HuH-7 (cell line): Measurements from ENCODE around the gene GPR132.
"Not testable (repeated sequence)": the region's sequence is repeated elsewhere in the genome, so short reads cannot be mapped to it uniquely, and the experiment has no call there.

Experiments
- DNase-seq: peaks from one replicate; pipeline ENCODE4 v3.0.0; 2011; ENCODE audit warnings: low spot score

The GPR132 gene

GRCh38 chr14:105075379-105076295, 10.4 kb upstream of the GPR132 start:
- no peak for DNase-seq

DNA sequence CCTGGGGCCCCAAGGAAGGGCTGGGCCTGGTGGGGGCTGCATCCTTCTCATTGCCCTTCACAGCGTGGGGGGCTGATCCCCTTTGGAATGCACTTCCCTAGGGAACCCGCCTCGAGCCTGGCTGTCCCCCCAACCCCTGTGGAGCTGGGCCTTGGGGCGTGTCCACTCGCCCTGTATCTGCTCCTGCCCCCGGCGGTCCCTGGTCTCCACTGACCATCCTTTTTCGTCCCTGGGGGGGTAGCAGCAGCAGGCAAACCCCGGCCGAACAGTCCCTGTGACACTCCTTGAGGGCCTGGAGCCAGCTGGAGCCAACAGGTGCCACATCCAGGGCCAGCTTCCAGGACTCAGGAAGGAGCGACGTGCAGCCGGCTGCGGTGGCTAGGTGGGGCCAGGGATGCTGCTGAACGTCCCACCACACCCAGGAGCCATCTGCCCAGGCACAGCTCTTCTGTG, 9.4 kb upstream of the GPR132 start:
- DNase-seq = no peak

DNA sequence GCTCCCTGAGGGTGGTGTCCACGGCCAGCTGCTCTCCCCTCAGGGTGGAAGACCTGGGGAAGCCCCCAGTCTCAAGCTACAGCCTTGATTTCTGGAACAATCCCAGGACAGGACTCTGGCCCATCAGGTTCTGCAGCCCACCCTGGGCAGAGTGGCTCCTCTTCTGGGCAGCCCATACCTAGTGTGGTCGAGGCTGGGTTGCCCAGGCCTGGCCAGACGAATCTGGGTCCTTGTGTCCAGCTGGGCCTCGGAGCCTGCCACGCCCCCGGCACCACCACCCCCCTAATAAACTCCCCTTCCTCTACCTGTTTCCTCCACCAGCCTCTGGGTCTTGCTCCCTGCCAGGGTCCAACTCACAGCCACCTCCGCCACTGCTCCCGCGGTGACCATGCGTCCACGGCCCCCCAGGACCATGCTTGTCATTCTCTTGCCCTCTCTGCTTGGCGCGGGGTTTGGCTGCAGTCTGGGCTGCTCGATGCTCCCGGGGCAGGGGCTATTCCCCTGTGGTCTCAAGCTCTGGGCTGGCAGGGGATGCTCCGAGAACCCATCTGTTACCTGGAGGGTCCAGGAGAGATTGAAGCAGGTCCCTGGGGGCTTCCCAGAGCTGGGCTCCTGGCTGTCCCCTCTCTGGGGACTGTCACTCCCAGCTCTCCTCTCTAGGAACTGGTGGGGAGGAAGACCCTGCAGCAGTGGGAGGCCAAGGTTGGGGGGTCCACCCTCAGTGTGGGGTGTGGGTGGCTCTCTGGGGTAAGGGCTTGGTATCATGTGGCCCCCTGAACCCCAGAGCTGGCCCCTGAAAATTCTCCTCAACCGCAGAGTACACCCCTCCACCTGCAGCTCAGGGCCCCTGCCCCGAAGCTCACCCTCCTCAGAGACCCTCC, 8.7 kb upstream of the GPR132 start:
- no peak for DNase-seq

GRCh38 chr14:105072892-105073719, 7.9 kb upstream of the GPR132 start:
- no peak for DNase-seq

GRCh38 chr14:105072381-105072861, 7.2 kb upstream of the GPR132 start:
- DNase-seq = no peak

- DNase-seq = no peak
Observed at GRCh38 chr14:105071942-105072341, 6.7 kb upstream of the GPR132 start.

- no peak for DNase-seq
Observed at GRCh38 chr14:105071326-105071725, 6.1 kb upstream of the GPR132 start.

DNA sequence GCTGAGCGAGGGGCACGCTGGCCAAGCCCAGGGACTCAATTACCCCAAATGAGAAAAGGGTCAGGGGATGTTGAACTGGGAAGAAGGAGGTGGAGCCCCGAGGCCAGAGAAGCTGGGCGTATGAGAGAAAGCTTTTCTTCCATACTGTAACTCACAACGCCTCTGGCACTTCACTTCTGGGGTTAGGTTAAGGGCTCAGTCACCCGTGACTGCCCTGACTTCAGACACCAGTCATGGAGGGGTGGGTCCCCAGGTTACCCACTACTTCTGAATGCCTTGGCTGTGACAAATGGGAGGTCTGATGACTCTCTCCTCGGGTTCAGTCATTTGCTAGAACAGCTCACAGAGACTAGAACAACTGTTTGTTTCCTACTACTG, 5.5 kb upstream of the GPR132 start:
- no peak for DNase-seq

DNA sequence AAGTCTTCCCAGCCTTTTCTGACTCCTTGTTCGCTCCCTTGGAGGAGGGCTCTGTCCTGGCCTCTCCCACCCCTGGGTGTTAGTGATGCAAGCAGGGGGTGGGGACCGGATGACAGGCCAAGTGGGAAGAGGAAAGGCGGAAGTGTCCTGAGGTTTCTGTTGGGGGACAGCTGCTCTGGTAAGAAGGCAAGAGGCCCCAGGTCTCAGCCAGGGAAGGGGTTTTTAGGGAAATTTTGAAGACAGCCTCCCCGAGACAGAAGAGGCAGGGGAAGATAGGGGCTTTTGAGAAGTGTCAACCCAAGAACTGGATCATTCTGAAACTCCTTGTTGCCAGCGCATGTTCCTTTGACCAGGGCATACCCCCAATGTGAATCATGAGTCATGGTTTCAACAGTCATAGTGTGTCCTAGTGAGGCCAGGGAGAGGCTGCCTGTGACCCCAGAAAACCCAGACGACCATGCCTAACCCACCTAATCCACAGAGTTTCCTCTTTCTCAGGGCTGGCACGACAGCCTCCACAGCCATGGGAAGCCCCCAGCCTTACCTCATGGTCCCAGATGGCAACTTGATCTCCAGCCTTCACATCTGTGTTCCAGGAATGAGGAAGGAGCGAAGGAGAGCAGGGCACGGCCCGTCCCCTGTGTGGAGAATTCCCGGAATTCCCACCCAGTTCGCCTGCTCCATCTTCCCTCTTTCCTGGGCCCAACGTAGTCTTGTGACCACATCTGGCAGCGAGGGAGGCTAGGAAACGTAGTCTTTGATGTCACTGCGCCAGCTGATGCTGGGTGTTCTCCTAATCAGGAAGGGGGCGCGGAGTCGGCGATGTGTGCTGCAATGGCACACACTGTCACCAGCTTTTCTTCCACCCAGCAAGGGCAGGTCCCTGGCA, 4.9 kb upstream of the GPR132 start:
- no peak for DNase-seq

DNA sequence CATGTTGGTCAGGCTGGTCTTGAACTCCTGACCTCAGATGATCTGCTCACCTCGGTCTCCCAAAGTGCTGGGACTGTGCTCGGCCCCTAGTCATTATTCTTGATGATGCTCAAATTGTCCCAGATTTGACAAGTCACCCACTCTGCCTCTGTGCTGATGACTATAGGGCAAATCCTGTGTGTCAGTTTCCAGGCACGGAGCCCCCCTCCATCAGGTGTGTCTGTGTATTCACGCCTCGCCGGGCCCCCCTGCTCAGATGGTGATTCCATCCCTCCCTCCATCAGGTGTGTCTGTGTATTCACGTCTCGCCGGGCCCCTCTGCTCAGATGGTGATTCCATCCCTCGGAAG, 4.3 kb upstream of the GPR132 start:
- DNase-seq = no peak

GRCh38 chr14:105068818-105069217, 3.6 kb upstream of the GPR132 start:
- DNase-seq = no peak

- DNase-seq = no peak
Observed at GRCh38 chr14:105067969-105068301, 2.7 kb upstream of the GPR132 start.

DNA sequence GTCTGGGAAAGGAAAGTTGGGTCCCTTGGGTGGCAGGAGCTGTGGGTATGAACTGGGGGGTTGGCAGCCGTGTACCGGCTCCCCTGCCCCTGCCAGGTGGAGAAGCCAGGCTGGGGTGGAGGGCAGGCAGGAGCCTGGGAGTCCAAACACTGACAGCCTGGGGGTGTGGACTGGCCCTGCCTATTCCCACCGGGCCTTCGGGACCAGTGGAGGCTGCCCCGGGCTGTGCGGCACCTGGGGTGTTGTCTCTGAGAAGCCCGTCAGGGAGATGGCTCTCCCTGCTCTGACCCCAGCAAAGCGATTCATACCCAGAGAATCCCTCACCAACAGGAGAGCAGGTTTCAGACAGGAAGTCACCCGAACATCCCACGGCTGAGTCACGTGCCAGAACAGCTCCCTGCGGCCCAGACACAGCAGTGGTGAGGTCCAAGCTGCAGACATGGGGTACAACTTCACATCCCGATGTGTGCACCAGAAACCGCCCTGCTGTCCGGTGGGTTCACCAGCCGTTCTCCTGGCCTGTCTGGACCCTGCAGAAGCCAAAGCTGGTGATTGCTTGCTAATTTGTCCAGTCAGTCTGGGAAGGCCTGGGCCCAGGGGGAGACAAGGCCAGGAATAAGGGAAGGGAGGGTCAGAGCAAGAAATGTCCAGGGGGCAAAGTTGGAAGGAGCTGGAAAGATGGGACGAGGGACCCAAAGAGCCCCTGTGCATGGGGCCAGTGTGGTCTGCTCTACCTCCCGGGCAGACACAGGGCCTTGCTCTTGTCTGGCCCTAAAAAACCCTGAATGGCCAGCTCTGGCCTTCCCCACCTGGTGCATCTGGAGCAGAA, 2.1 kb upstream of the GPR132 start:
- DNase-seq = no peak

GRCh38 chr14:105066240-105067071, 1.2 kb upstream of the GPR132 start:
- DNase-seq = no peak

DNA sequence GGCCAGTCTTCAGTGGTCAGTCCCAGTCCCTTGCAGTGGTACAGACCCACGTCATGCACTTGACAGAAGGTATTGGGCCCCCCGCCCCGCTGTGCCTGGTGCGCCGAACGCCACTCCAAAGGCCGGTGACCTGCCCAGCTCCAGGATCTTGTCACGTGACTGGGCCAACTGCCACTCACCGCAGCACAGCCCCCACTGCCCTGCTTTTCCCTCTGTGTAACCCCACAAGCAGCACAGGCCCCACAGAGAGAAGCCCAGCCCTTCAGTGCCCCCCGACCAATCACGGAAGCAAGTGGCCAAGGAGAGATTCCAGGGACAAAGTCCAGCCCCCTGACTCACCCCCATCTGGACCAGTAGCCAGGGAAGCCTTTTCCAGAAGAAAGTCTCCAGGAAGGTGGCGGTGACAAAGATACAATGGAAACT, 498 bp downstream of the GPR132 start:
- DNase-seq = no peak

DNA sequence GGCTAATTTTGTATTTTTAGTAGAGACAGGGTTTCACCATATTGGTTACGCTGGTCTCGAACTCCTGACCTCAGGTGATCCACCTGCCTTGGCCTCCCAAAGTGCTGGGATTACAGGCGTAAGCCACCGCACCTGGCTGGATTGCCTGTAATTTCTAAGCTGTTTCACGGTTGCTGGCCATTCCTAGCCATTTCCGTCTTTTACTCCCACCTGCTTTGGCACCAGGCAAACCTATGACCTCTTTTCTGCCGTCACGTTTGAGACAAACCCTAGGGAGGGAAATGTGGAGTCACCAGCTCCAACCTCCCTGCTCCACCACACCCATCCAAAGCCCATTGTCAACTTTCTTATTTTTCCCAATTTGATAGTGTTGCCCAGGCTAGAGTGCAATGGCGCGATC, 1.2 kb downstream of the GPR132 start:
- DNase-seq = no peak

GRCh38 chr14:105063506-105063905, 1.7 kb downstream of the GPR132 start:
- not testable (repeated sequence) for DNase-seq

DNA sequence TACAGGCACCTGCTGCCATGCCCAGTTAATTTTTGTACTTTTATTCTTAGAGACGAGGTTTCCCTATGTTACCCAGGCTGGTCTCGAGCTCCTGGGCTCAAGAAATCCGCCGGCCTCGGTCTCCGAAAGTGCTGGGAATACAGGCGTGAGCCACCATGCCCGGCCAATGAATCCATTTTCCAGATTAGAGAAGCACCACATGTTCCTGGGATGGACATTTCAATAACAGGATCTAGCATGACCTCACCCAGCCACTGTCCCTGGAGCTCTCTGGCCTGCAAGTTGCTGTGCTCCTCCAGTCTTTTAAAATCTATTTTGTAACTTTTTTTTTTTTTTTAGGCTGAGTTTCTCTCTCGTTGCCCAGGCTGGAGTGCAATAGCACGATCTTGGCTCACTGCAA, 2.2 kb downstream of the GPR132 start:
- no peak for DNase-seq

- DNase-seq = no peak
Observed at GRCh38 chr14:105062048-105062433, 3.2 kb downstream of the GPR132 start.
